CD4-positive, alpha-beta T cell (primary cell): Measurements from ENCODE around the gene LGR4. TPM values are rescaled to one million over a fixed set of nuclear protein-coding genes. Genes with fewer than 3 reads are reported as not detected.

Experiments
- ATAC-seq: fragments of 200-7000 bp; cut with Tn5 transposase; one replicate; pipeline ENCODE4 v1.10.0; 2022; ENCODE audit warnings: mild to moderate bottlenecking; ENCODE audit not compliant: poor library complexity
- CTCF ChIA-PET: fragments of 350-600 bp; sonication (Branson Sonifier 250); formaldehyde crosslinking; loops from one replicate; lab custom pipeline; 2021; ENCODE audit warnings: antibody characterized with exemption, inconsistent platforms; lab: Charles Lee
- POLR2A ChIA-PET: fragments of 350-600 bp; sonication (Branson Sonifier 250); formaldehyde crosslinking; loops from one replicate; lab custom pipeline; 2021; ENCODE audit warnings: antibody characterized with exemption, inconsistent platforms; lab: Charles Lee
- DNase-seq, 14 experiments: peaks; one replicate each; pipeline ENCODE4 v3.0.0-alpha.2; 2013 to 2020; ENCODE audit warnings: mixed read lengths in 2 of 14
- H3K27ac ChIP-seq, 2 donors: one replicate each; pipeline versions ENCODE4 v1.5.1 to v1.7.0; 2013; ENCODE audit warnings: low read length in 2 of 2, low read depth in 1 of 2, mild to moderate bottlenecking in 1 of 2
- H3K27me3 ChIP-seq, 2 experiments: 1 replicate in 1 of 2; 2 replicates in 1 of 2; pipeline versions ENCODE4 v1.6.1 to v1.7.0; 2013; ENCODE audit warnings: low read length in 2 of 2, control low read depth in 1 of 2, mild to moderate bottlenecking in 1 of 2, moderate library complexity in 1 of 2; ENCODE audit not compliant: insufficient read depth in 2 of 2, control insufficient read depth in 1 of 2
- H3K36me3 ChIP-seq: one replicate; pipeline ENCODE4 v1.6.1; 2013; ENCODE audit warnings: low read length, control low read depth; ENCODE audit not compliant: insufficient read depth
- H3K4me1 ChIP-seq: one replicate; pipeline ENCODE4 v1.6.1; 2013; ENCODE audit warnings: low read length, control low read depth; ENCODE audit not compliant: insufficient read depth
- H3K4me3 ChIP-seq: one replicate; pipeline ENCODE4 v1.5.1; 2013; ENCODE audit warnings: mild to moderate bottlenecking, low read length, moderate library complexity
- H3K9me3 ChIP-seq, 2 experiments: 1 replicate in 1 of 2; 2 replicates in 1 of 2; pipeline versions ENCODE4 v1.6.1 to v1.7.0; 2013; ENCODE audit warnings: low read length in 2 of 2, mild to moderate bottlenecking in 2 of 2, control low read depth in 1 of 2, moderate library complexity in 1 of 2; ENCODE audit not compliant: control insufficient read depth in 1 of 2, insufficient read depth in 1 of 2
- H3K27ac Mint-ChIP-seq: one replicate; pipeline ENCODE4 v1.8.0; 2020; ENCODE audit warnings: mixed read lengths
- H3K27me3 Mint-ChIP-seq: one replicate; pipeline ENCODE4 v1.8.0; 2021; ENCODE audit warnings: mixed read lengths
- H3K36me3 Mint-ChIP-seq: one replicate; pipeline ENCODE4 v1.8.0; 2021; ENCODE audit warnings: low read depth, mixed read lengths
- H3K4me1 Mint-ChIP-seq: one replicate; pipeline ENCODE4 v1.8.0; 2021; ENCODE audit warnings: low read depth, mixed read lengths
- H3K4me3 Mint-ChIP-seq: one replicate; pipeline ENCODE4 v1.8.0; 2020; ENCODE audit warnings: mild to moderate bottlenecking, mixed read lengths
- H3K9me3 Mint-ChIP-seq: one replicate; pipeline ENCODE4 v1.8.0; 2020; ENCODE audit warnings: mixed read lengths
- CTCF ChIP-seq: fragments of 200-600 bp; IDR thresholded peaks from one replicate; pipeline ENCODE4 v1.8.0; 2022; ENCODE audit warnings: antibody characterized with exemption, mild to moderate bottlenecking
- intact Hi-C, 2 experiments: fragments of 100-400 bp; cut with DNase I in 1 of 2; cut with micrococcal nuclease in 1 of 2; formaldehyde crosslinking; loops; one replicate each; pipeline versions ENCODE4 v1.15.1 to v1.9.0; 2023 to 2025; cut with DNase I, micrococcal nuclease
- total RNA-seq, 174 experiments: library from RNA in 2 of 174; stranded (reverse) in 2 of 174; gene quantifications; one replicate each; pipeline ENCODE4 v1.2.3 and lab custom pipeline; 2021 to 2026

The LGR4 gene
- total RNA-seq, 2 experiments from 2014 or later: 0.69 to 0.87 TPM

GRCh38 chr11:27357250-27357649, 115.3 kb downstream of the LGR4 start:
- Mint-ChIP-seq H3K4me1 (peaks cover 12% of the 10 kb centered on the region), H3K27ac (no peak overlapping the region), H3K27me3 (no peaks in the 10 kb centered on the region), H3K4me3 (no peak overlapping the region), H3K9me3 (no peaks in the 10 kb centered on the region), H3K36me3 (no peaks in the 10 kb centered on the region)
- Histone ChIP-seq H3K36me3 (no peaks in the 10 kb centered on the region), H3K27ac (no peak overlapping the region), H3K27me3 (no peaks in the 10 kb centered on the region), H3K4me3 (no peak overlapping the region), H3K9me3 (no peaks in the 10 kb centered on the region), H3K4me1 (peaks cover 1% of the 10 kb centered on the region)
- DNase-seq (no peak), ATAC-seq (no peak)
- intact Hi-C loops: no loop called here
- POLR2A ChIA-PET: no interaction called here
- no peak for TF ChIP-seq CTCF
- CTCF ChIA-PET: no interaction called here

- H3K4me3 ChIP-seq: no peak overlapping the region
- DNase-seq (no peak), ATAC-seq (no peak)
- no peaks in the 10 kb centered on the region for H3K27me3 ChIP-seq
- H3K4me1 Mint-ChIP-seq: peaks cover 7% of the 10 kb centered on the region
- H3K4me3 Mint-ChIP-seq: no peak overlapping the region
- H3K36me3 Mint-ChIP-seq: no peaks in the 10 kb centered on the region
- no peaks in the 10 kb centered on the region for H3K36me3 ChIP-seq
- no peak for TF ChIP-seq CTCF
- intact Hi-C loops: no loop called here
- no peaks in the 10 kb centered on the region for H3K9me3 ChIP-seq
- no peak overlapping the region for H3K27ac ChIP-seq
- CTCF ChIA-PET: no interaction called here
- no peaks in the 10 kb centered on the region for H3K9me3 Mint-ChIP-seq
- no peak overlapping the region for H3K27ac Mint-ChIP-seq
- POLR2A ChIA-PET: no interaction called here
- no peaks in the 10 kb centered on the region for H3K27me3 Mint-ChIP-seq
- H3K4me1 ChIP-seq: no peaks in the 10 kb centered on the region
Observed at GRCh38 chr11:27356624-27357222, 115.9 kb downstream of the LGR4 start.

- ChIA-PET CTCF (interaction anchor here (1.3 kb wide), 1 partner anchor 130 kb away, joined by 3 read pairs; no protein-coding TSS in a partner anchor), POLR2A (no interaction called here)
- Histone ChIP-seq H3K4me3 (no peak overlapping the region), H3K4me1 (no peaks in the 10 kb centered on the region), H3K36me3 (no peaks in the 10 kb centered on the region), H3K9me3 (no peaks in the 10 kb centered on the region), H3K27ac (no peak overlapping the region), H3K27me3 (no peaks in the 10 kb centered on the region)
- no peaks in the 10 kb centered on the region for H3K4me1 Mint-ChIP-seq
- H3K27me3 Mint-ChIP-seq: no peaks in the 10 kb centered on the region
- intact Hi-C loops: no loop called here
- TF ChIP-seq CTCF: no peak
- DNase-seq: no peak
- no peak overlapping the region for H3K27ac Mint-ChIP-seq
- H3K4me3 Mint-ChIP-seq: no peak overlapping the region
- no peaks in the 10 kb centered on the region for H3K36me3 Mint-ChIP-seq
- H3K9me3 Mint-ChIP-seq: no peaks in the 10 kb centered on the region
- ATAC-seq: no peak
Observed at GRCh38 chr11:27355575-27356104, 117.0 kb downstream of the LGR4 start.
